HG02870 (cell line): ENCODE measurements around the gene EXOC2.
"Not testable (repeated sequence)": the region's sequence is repeated elsewhere in the genome, so short reads cannot be mapped to it uniquely, and the experiment has no call there.

Experiments used
- ATAC-seq: cut with Tn5 transposase; IDR thresholded peaks from one replicate; pipeline ENCODE4 v1.9.1; 2021; ENCODE audit warnings: mild to moderate bottlenecking, moderate library complexity; ENCODE audit not compliant: unreplicated experiment

EXOC2 gene

DNA sequence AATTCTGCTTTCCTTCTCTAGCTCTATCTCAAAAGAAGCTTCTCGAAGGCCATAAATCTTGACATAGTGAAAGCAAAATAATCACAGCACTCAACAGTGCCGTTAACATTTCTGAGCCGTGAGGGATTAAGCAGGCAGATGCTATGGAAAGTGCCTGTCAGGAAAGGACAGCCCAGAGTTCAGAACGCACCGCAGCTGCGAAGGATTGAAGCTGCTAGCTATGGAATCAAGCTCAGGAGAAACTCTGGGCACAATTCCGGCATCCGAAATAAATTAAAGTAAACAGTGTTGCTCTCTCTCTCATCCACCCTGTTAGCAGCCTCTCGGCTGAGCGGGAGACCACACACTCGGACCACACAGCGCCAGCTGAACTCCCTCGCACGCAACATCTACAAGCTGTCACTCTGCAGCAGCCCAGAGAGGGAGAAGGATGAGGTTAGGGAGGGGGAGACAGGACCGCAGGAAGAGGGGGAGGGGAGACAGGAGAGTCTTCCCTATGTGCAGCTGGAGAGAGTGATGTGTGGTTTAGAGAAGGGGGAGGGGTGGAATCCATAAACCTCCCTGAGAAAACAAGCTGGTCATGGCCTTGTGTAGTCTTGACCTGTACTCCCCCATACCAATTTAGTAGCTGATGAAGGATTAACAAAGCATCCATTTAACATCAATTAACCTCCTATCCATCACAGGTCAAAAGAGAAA lies 9.0 kb downstream of the EXOC2 start:
- no peak for ATAC-seq

GRCh38 chr6:680666-681340 lies 12.1 kb downstream of the EXOC2 start:
- no peak for ATAC-seq

- no peak for ATAC-seq
Measured at GRCh38 chr6:680251-680650, 12.7 kb downstream of the EXOC2 start.

GRCh38 chr6:679282-679681 lies 13.7 kb downstream of the EXOC2 start:
- ATAC-seq = no peak

DNA sequence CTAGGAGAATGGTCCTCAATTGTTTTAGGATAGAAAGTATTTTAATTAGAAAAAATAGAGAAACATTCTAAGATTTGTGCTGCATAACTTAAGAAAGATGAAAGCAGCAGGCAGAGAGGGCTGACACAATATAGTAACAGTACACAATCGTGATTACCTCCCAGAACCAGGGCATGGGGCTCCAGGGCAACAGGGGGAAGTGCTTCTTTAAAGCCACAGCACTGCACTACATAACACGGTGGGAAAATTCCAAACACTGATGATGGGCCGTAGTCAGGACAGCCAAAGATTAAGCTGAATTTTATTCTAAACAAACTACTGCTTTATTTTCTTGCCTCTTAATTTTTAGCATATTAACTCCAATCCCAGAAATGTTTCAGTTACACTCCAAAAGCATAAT lies 14.4 kb downstream of the EXOC2 start:
- ATAC-seq = no peak

- ATAC-seq = no peak
Measured at GRCh38 chr6:677919-678318, 15.0 kb downstream of the EXOC2 start.

GRCh38 chr6:674956-675355 lies 18.0 kb downstream of the EXOC2 start:
- ATAC-seq = no peak

- no peak for ATAC-seq
Measured at GRCh38 chr6:674406-674805, 18.5 kb downstream of the EXOC2 start.

GRCh38 chr6:667253-667927 lies 25.5 kb downstream of the EXOC2 start:
- no peak for ATAC-seq

DNA sequence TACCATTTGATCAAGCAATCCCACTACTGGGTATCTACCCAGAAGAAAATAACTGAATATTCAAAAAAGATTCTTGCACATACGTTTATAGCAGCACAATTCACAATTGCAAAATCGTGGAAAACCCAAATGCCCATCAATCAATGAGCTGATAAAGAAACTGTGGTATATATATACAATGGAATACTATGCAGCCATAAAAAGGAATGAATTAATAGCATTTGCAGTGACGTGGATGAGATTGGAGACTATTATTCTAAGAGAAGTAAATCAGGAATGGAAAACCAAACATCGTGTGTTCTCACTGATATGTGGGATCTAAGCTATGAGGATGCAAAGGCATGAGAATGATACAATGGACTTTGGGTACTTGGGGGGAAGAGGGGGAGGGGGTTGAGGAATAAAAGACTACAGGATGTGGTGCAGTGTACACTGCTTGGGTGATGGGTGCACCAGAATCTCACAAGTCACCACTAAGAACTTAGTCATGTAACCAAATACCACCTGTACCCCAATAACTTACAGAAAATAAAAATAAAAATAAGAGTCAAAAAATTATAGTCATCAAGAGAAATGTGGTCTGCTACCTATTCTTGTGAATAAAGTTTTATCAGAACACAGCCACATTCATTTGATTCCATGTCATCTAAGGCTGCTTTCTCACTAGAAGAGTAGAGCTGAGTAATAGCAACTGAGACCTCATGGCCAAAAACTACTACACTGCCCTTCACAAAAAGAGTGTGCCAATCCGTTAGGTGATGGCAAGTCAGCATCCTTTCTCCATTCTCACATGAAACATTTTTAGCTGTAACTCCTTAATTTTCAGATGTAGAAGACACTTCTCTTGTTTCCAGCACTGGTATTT lies 27.3 kb downstream of the EXOC2 start:
- ATAC-seq = no peak

GRCh38 chr6:663788-664187 lies 29.2 kb downstream of the EXOC2 start:
- not testable (repeated sequence) for ATAC-seq

DNA sequence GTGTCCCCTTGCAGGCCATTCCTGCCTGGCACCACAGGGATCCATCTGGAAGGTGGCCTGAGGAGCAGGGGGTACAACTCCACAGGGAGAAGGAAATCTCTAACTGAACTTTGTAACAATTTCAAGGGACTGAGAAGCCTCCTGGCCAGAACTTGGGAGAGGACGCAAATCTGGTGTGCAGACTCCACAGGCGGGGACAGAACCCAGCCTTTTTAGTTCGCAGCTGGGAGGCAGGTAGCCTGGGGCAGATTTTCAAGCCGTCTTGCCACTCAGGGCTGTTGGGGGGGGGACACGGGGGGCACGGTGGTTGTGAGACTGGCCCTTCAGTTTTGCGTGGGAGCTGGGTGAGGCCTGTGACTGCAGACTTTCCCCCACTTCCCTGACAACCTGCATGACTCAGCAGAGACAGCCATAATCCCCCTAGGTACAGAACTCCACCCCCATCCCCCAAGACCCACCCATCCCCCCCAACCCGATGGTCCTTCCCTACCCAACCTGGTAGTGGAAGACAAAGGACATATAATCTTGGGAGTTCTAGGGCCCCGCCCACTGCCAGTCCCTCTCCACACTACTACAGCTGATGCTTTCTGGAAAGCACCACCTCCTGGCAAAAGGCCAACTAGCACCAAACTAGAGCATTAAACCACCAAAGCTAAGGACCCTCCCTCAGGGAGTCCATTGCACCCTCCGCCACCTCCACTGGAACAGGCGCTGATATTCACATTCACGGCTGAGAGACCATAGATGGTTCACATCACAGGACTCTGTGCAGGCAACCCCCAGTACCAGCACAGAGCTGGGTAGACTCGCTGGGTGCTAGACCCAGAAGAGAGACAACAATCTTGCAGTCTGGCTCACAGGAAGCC lies 33.0 kb downstream of the EXOC2 start:
- ATAC-seq = no peak

DNA sequence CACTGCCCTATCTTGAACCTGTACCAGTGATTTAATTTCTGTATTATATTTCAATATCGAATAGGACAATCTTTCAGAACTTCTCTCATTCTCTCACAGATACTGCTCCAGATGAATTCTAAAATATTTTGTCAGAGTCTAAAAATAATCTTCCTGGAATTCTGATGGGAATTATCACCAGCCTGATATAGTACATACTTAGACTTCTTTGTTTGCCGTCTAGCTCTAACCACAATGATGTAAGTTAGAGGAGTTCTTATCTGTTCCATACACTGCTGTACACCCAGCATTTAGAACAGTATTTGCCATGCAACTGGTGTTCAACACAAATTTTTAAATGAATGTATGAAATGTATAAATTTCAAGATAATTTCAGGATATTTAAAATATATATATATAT lies 34.7 kb downstream of the EXOC2 start:
- ATAC-seq = no peak

DNA sequence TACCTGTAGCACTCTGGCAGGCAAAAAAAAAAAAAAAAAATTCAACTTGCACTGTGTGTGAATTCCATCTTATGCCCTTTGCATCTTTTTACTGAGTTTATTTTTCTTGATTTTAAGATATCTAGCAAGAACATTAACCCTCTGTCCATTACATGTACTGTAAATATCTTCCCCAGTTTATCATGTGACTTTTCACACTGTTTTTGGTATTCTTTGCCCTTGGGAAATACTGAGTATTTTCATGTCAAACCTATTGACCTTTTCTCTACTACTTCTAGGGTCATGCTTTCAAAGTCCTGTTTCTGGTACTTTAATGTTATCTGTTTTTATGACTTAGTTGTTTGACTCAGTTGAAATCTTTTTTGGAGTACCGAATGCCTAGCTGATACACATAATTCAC lies 35.2 kb downstream of the EXOC2 start:
- ATAC-seq = no peak

GRCh38 chr6:656460-657252 lies 36.3 kb downstream of the EXOC2 start, which contains the start of gene HUS1B:
Gene HUS1B (minus strand): TSS chr6:657100. CDS start chr6:656944, 156 bp downstream.
- ATAC-seq = no peak

DNA sequence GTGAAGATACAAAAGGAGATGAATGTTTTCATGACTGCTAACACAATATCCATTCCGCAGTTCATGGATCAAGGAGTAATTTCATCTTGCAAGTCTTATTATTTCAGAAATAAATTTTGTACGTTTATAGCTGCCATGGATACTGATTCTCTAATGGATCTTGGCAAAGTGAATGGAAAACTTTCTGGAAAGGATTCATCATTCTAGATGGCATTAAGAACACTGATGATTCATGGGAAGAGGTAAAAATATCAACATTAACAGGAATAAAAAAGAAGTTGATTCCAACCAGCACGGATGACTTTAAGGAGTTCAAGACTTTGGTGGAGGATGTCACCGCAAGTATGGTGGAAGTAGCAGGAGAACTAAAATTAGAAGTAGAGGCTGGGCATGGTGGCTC lies 38.8 kb downstream of the EXOC2 start:
- no peak for ATAC-seq

DNA sequence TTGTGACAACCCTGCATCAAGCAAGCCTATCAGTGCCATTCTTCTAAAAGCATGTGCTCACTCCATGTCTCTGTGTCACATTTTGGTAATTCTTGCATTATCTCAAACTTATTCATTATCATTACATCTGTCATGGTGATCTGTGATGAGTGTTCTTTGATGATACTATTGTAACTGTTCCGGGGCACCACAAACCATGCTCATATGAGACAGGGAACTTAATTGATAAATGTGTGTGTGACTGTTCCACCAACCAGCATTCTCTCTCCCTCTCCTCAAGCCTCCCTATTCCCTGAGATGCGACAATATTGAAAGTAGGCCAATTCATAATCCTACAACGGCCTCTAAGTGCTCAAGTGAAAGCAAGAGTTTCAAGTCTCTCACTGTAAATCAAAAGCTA lies 40.1 kb downstream of the EXOC2 start:
- no peak for ATAC-seq

DNA sequence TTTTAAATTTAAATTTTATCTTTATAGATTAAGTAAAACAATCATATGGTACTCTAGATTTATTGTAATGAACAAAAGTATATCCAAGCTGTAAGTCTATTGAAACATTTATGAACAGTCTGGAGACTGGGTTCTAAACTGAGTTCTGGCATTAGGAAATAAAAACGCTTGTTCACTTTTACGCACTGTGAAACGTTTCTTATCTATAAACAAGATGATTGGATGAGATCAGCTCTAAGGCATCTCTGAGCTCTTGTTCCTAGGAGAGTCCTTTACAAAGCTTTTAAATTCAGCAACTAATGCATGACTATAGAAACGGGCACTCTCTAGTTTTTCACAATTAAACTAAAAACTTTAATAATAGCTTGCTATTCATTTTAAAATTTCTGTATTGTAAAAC lies 42.8 kb downstream of the EXOC2 start:
- no peak for ATAC-seq

GRCh38 chr6:642805-643204 lies 50.1 kb downstream of the EXOC2 start:
- ATAC-seq = no peak
